IPS-NIHi7 (cell line): ENCODE data around the gene SH2D4B.
"Not testable (repeated sequence)": the region's sequence is repeated elsewhere in the genome, so short reads cannot be mapped to it uniquely, and the experiment has no call there.

Source experiments
- DNase-seq: peaks from one replicate; pipeline ENCODE4 v3.0.0; 2012; ENCODE audit warnings: mixed read lengths; ENCODE audit errors: extremely low spot score

SH2D4B gene

DNA sequence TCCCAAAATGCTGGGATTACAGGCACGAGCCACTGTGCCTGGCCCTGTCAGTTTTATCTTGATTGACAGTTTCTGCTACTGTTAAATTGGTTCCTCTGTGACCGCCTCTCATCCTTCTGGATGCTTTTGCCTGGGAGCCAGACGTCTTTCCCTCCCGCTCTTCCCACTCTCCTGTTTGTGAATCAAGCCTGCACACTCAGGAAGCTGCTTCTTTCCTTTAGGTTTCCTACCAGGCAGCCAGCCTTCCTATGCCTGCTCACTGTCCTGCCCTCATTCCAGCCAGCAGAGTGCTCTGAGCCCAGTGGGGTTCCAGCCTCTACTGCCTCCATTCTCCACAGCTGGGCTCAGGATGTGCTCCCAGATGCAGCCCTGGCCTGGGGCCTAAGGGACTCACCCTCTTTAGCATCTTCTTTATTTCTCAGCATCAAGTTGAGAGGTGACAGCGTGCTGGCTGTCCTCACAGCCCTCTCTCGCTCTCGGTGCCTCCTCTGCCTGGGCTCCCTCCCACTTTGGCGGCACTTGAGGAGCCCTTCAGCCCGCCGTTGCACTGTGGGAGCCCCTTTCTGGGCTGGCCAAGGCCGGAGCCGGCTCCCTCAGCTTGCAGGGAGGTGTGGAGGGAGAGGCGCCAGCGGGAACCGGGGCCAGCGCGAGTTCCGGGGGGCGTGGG, 5.1 kb downstream of the SH2D4B start:
- no peak for DNase-seq

DNA sequence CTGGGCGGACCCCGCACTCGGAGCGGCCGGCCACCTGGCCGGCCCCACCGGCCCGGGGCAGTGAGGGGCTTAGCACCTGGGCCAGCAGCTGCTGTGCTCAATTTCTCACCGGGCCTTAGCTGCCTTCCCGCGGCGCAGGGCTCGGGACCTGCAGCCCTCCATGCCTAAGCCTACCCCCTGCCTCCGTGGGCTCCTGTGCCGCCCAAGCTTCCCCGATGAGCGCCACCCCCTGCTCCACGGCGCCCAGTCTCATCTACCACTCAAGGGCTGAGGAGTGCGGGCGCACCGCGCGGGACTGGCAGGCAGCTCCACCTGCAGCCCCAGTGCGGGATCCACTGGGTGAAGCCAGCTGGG, 5.6 kb downstream of the SH2D4B start:
- not testable (repeated sequence) for DNase-seq

DNA sequence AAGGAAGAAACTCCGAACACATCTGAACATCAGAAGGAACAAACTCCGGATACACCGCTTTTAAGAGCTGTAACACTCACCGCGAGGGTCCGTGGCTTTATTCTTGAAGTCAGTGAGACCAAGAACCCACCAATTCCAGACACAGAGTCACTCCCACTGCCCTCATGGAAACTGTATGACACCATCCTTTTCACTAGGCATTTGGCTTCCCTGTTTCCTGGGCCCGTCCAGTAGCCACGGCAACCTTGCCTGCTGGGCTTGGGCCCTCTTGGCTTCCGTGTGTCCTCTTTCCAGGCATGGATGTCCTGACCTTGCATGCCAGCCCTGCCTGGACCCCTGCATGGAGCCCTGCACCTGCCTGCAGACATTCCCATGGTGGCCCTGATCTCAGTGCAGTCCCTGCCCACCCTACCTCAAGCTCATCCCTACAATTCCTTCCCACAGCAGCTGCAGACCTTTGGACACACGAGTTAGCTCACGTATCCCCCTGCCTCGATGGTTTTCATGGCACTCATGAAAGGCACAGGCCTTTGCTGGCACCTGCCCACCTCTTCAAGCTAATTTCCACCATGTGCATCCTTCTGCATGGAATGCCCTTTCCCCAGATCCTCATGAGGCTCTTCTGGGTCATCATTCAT, 6.7 kb downstream of the SH2D4B start:
- DNase-seq = peak; percentile 7

DNA sequence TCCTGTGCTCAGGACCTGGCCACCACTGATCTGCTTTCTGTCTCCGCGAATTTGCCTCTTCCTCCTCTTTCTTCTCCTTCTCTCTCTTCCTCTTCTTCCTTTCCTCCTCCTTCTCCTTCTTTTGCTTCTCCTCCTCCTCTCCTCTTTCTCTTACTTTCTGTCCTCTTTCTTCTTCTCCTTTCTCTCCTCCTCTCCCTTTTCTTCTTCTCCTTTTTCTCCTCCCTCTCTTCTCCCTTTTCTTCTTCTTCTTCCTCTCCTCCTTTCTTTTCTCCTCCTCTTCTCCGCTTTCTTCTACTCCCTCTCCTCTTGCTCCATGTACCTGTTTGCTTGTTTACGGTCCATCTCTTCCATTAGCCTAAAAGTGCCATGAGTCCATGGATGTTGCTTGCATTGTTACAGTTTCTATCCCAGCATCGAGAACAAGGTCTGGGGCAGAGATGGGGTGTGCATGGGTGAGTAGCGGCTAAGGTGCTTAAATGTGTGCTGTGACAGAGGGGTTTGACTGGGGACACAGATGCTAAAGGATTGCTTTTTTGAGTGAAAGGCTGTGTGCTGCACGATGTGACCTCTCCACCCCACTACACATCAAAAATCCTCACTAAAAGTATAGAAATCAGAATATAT, 7.7 kb downstream of the SH2D4B start:
- DNase-seq = peak; percentile 1

DNA sequence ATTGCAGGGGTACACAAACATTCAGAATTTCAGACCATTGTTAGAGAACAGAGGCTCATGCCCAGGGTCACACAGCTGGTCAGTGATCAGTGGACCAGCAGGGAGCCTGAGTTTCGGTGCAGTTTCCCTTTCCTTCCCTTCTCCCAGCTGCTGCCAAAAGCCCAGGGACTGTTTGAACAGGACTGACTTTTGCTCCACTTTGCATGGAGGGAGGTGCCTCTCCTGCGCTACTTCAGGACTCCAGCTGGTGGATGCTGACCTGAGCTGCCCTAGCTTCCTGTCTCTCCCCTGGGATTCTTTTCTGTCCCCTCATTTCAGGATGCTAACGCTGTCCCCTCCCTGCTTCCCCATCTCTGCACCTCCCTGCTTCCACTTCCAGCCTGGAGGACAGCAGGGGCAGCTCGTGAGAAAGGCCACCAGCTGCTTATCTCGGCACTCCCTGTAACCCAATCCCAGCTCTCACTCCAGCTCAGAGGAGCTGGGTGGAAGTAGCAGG, 14.5 kb downstream of the SH2D4B start:
- peak; percentile 42 for DNase-seq

DNA sequence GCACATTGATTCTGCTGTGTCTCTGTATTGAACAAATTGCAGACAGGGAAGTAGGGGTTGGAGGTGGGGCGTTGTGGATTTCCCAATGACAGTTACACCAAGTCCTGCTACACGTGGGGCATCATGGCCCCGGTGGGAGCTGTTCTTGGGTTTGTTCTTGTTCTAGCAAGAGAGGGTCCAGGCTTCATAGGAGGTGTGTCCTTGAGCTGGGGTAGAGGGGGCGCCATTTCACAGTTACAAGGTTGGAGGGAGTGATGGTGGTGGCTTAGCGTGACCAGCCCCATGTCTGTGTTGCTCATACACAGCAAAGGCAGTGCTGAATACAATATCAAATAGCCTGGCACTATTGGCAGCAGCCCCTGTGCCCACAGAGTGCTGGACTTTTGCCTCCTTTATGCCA, 15.7 kb downstream of the SH2D4B start:
- no peak for DNase-seq

DNA sequence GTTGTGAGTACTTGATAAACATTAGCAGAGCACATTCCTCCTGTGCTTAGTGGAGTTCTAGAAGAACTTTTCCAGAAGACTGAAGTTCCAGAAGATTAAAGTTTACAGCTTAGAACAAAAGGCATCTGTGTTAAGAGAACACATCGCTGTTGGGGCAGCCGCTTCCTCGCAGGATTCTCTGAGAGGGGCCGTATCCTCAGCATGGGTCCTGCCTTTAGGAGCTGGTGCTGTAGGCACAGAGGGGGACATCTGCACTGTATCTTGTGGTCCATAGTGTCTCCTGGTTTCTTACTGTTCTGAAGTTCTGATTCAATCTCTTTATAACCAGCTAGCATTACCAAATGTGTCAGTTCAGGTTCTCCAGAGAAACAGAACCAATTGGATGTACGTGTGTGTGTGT, 16.3 kb downstream of the SH2D4B start:
- no peak for DNase-seq

DNA sequence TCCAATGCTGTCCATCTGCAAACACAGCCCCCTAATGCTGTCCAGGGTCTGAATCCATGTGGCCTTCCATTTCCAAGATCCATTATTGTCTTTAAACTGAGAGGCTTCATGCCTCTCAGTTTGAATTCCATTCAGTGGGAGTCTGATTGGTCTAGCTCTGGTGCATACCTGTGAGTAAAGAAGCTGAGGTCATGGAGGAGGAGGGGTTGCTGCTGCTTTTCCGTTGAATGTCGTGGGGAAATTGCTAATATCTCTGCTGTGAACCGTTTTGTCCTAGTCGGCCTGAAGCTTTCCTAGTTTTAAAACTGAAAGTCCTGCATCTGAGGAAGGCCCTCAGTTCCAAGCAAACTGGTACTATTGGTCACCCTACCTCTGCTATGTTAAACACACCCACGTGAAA, 17.7 kb downstream of the SH2D4B start:
- peak; percentile 38 for DNase-seq

DNA sequence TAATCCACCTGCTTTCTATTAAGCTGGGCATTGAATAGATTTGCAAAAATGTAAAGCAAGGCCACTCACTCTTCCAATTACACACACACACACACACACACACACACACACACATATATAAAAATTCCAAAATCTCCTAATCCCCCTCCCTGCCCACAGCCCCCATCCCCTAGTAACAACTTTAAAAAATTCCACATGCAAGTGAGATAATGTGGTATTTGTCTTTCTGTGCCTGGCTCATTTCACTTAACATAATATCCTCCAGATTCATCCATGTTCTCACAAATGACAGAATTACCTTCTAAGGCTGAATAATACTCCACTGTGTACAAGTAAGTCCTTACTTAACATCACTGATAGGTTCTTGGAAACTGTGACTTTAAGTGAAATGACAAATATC, 24.2 kb downstream of the SH2D4B start:
- no peak for DNase-seq

DNA sequence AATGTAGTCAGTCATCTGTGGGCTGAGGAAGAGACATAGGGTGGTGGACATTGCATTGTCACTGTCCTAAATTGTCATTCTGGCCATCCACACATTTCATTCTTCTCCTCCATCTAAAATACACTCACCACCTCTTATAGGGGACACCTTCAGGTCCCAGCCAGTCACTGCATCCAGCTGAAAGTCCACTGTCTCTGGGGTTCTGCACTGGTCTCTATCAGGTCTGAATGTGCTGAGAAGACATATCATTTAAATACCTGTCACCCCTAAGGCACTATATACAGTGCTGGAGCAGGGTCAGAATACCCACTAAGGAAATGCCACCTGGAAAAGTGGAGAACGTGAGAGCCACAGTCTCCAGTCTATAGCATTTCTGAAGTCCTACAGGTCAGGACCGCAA, 29.6 kb downstream of the SH2D4B start:
- DNase-seq = no peak

DNA sequence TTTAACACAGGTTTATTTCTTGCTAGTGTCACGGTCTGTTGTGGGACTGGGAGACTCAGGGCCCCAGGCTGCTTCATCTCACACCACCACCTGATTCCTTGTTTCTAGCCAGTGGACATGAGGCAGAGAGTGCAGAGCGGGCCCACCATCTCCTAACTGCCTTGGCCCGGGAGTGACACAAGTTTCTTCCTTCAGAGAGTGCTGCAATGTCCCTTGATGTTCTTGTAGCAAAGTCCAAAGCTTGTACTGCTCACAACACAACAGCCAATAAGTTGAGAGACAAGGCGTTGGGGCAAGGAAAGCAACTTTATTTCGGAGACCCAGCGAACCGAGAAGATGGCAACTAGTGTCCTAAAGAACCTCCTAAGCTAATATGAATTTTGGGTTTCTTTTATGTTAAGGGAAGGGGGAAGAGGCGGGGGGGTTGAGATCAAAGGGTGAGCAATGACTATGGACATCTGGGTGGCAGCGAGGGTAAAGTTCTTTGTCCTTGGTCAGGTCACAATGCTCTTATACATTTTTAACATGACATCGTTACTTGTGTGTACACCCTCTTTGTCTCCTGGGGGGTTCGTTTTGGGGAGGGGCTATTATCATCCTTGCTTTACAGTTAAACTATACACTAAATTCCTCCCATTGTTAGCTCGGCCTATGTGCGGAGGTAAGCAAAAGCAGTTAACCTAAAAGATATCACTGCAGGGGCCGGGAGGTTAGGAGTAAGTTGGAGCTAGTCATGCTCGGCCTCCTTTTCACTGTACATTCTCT, 31.6 kb downstream of the SH2D4B start:
- no peak for DNase-seq

DNA sequence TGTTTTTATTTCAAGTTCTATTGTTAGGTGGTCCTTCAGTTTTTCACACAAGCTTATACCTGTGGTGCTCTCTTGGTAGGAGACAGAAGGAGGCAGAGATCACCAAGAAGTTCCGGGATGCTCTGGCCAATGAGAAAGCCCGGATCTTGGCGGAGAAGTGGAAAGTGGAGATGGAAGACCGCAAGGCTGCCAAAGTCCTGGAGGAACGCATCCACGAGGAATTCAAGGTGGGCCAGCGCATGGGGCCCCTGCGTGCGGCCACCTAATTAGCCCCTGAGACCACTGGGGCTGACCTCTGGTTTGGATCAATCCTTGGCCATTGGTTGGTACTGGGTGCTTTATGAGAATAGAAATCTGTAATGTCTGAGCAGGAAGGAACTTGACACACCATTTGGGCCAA, 33.6 kb downstream of the SH2D4B start:
- DNase-seq = no peak

DNA sequence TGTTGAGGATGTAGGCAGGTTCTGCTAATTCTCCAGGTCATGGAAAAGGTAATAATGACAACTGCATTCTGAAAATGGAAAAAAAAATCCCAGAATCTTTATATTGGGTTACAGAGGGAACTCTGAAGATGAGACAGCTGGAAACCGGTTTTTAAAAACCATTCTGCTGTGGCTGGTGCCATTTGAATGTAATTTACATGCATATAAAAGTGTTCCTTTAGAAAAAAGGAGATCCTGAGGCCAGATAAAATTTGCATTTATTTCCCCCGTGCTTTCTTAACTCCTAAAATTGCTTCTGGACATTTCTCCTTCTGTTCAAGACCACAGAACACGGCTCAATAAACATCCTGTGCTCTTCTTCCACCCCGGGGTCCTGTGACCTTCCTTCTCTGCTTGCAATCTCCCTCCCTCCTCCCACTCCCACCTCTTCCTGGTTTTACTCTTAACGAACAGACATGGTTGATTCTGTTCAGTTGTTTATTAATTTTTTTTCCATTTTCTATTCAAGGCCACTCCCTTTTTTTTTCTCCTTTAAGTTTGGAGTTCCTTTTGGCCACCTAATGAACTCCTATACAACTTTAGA, 41.6 kb downstream of the SH2D4B start:
- no peak for DNase-seq

DNA sequence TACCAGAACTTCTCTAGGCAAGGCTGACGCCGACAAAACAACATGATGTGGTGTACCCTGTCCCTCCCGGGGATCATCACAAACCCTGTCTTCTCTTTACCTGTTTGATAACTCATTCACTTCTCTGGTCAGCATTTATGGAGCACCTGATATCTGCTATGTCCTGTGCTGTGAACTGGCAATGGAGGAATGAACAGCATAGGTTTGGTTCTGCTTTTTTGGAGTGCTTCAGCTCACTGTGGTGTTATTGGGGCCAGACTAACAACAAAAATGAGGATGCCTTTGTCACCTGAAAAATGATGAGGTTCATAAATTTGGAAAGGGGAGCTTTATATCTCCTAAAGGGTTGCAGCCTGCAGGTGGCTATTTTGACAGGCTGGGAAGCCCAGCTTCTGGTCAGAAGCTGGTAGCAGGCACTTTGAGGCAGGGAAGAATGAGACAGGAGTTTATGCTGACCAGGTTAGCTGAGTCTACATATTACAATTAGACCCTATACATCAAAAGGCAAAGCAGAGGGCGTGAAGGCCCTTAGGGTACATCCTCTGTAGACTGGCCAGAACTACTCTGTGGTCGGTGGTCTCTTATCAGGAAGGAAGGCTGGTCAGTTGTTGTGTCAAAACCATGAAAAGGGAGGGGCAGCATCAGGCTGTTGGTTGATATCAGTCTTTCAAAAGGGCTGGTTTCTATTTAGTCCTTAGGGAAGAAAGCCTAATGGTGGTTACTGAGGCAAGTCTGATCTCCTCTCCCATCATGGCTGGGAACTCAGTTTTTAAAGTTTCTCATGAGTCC, 42.3 kb downstream of the SH2D4B start:
- no peak for DNase-seq

DNA sequence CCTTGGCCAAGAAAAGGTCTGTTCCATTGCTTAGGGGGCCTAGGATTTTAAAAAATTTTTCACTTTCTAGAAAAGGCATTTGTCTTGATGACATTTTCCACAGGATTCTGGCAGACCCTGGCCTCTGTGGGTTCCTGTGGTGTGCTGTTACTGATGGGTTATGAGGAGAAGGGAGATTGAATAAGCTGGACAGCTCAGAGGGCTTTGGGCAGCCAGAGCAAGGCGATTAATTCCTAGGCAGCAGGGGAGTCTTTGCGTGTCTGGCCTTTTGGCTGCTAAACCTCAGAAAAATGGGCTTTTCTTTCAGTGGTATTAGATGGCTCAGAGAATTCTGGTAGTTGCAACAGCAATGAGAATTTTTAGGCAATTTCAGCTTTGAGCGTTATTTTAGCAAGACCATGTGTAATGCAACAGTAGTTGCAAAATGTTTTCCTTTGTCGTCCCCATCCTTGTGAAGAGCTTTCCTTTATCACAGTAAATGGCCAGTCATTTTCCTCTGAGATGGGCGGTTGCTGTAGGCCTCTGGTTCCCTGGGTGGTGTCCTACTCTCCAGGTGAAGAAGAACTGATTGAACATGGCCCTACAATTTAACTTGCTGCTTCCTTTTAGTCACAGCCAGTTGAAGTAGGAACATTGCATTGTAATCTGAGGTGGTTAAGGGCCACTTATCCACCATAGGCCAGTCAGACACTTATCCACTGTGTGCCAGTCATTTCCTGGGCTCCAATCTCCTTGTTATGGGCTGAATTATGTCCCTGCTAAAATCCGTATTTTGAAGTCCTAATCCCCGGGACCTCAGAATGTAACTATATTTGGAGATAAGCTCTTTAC, 43.2 kb downstream of the SH2D4B start:
- no peak for DNase-seq

DNA sequence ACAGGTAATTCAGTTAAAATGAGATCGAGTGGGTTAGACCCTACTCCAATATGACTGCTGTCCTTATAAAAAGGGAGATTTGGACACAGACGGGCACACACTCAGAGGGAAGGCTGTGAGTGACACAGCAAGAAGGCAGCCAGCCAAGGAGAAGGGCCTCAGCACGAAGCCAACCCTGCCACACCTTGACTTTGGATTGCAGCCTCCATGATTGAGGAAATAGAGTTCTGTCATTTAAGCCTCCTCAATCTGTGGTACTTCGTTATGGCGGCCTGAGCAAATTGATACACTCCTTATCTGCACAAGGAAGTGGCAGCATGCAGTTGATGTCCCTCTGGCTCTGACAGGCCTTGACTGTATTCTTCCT, 43.8 kb downstream of the SH2D4B start:
- DNase-seq = no peak

DNA sequence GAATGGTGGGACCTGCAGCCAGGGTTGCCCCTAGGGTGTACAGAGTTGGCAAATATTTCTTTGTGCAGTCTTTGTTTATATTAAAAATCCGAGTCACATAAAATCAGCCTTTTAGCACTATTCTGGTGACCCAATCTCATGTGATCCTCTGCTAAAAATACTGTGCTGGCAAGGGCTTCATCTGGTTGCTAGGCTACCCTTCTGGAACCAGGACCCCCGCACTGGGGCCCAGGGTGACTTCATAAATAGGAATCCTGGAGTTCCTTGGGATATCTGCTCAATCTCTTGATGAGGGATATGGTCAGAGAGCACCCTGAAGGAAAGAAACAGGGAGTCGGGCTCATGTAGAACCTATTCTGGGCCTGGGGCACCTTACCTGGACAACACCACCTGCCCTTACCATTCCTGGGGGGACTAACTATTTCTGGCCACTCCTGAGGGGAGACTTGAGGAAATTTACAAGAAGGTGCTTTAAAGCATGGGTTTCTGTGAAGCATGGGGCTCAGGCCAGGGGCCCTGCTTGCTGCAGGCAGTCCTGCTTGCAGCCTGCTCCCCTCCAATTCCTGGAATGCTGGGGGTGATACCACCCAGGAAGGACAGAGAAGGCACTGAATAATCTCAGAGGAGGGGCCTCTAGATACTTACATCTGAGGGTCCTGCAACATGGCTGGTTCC, 44.7 kb downstream of the SH2D4B start:
- DNase-seq = no peak

DNA sequence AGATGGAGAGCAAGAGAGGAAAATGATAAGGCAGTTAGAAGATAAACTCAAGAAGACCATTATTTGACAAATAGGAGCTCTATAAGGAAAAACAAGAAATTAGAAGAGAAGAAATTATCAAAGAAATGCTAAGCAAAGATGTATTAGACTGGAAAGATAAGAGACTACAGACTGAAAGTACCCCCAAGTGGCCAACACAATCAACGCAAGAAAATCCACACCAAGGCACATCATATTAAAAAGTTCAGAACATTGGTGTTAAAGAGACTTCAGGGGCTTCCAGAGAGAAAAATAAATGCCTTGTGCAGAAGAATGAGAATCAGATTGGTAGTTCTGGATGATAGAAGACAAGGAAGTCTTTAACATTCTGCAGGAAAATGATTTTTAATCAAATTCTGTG, 46.0 kb downstream of the SH2D4B start:
- DNase-seq = no peak

DNA sequence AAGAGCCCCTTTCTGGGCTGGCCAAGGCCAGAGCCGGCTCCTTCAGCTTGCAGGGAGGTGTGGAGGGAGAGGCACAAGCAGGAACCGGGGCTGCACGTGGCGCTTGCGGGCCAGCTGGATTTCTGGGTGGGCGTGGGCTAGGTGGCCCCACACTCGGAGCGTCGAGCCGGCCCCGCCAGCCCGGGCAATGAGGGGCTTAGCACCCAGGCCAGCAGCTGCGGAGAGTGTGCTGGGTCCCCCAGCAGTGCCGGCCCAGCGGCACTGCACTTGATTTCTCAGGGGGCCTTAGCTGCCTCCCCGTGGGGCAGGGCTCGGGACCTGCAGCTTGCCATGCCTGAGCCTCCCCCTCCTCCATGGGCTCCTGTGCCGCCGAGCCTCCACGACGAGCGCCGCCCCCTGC, 48.1 kb downstream of the SH2D4B start:
- DNase-seq = no peak

DNA sequence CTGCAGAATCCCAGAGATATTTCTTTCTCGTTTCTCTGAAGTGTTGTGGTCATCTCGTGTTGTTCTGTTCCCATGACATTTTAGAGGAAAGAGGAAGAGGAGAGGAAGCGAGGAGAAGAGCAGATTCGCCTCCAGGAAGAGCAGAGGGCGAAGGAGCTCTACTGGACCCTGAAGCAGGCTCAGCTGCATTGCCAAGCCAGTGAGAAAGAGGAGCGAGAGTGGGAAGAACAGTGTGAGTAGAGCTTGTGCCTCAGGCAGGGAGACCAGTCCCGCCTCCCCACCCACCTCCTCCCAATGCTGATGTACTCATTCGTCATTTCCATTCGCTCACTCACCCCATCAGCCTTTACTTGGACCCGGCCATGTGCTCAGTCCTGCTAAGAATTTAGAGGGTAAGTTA, 50.8 kb downstream of the SH2D4B start:
- DNase-seq = no peak
